Heart left ventricle (tissue), 16 donors: ENCODE results near the gene ZNF423. TPM values are rescaled to one million over a fixed set of nuclear protein-coding genes. Genes with fewer than 3 reads are reported as not detected.

Source experiments
- ATAC-seq, 4 donors: fragments of 200-7000 bp; cut with Tn5 transposase; one replicate each; pipeline ENCODE4 v1.9.1; 2020 to 2022; ENCODE audit warnings: moderate library complexity in 4 of 4, mild to moderate bottlenecking in 3 of 4, moderate number of reproducible peaks in 1 of 4
- DNase-seq, 5 donors: peaks; one replicate each; pipeline ENCODE4 v3.0.0-alpha.2; 2020
- H3K27ac ChIP-seq, 12 donors: fragments of 200-600 bp; sonication (generic) in 4 of 12; one replicate each; pipeline versions ENCODE4 v1.5.0 to v1.8.0; 2016 to 2022; ENCODE audit warnings: mild to moderate bottlenecking in 2 of 12
- H3K27me3 ChIP-seq, 9 donors: fragments of 200-600 bp; sonication (generic) in 2 of 9; one replicate each; pipeline versions ENCODE4 v1.5.1 to v1.8.0; 2016 to 2022; ENCODE audit warnings: mild to moderate bottlenecking in 3 of 9
- H3K36me3 ChIP-seq, 9 donors: fragments of 200-600 bp; sonication (generic) in 2 of 9; one replicate each; pipeline versions ENCODE4 v1.5.0 to v1.8.0; 2018 to 2022; ENCODE audit warnings: mild to moderate bottlenecking in 2 of 9
- H3K4me1 ChIP-seq, 12 donors: fragments of 200-600 bp; sonication (generic) in 4 of 12; one replicate each; pipeline versions ENCODE4 v1.5.0 to v1.8.0; 2016 to 2022; ENCODE audit warnings: mild to moderate bottlenecking in 3 of 12
- H3K4me3 ChIP-seq, 12 donors: fragments of 200-600 bp; sonication (generic) in 4 of 12; one replicate each; pipeline versions ENCODE4 v1.5.0 to v1.8.0; 2017 to 2022; ENCODE audit warnings: mild to moderate bottlenecking in 9 of 12, moderate library complexity in 4 of 12
- H3K9me3 ChIP-seq, 12 donors: fragments of 200-600 bp; sonication (generic) in 4 of 12; one replicate each; pipeline versions ENCODE4 v1.5.0 to v1.8.0; 2016 to 2022; ENCODE audit warnings: mild to moderate bottlenecking in 1 of 12
- CTCF ChIP-seq, 12 donors: fragments of 200-600 bp; sonication (generic) in 4 of 12; IDR thresholded peaks; one replicate each; pipeline versions ENCODE4 v1.5.0 to v1.8.0; 2018 to 2022; ENCODE audit warnings: antibody characterized with exemption in 12 of 12, mild to moderate bottlenecking in 5 of 12
- POLR2A ChIP-seq, 2 donors: fragments of 450-650 bp; IDR thresholded peaks; one replicate each; pipeline ENCODE4 v1.6.1; 2017; ENCODE audit warnings: antibody characterized with exemption in 2 of 2, mild to moderate bottlenecking in 2 of 2, moderate library complexity in 2 of 2
- WGBS, 4 donors: extraction: QIAGEN DNeasy Blood & Tissue Kit in 2 of 4; methylation state at CpG; one replicate each; pipeline versions ENCODE4 v1.1.5 to v1.1.7; 2013 to 2018; 5-methylcytosine and 5-hydroxymethylcytosine counted together
- intact Hi-C, 10 donors: fragments of 100-400 bp; cut with DNase I; formaldehyde crosslinking; loops; one replicate each; pipeline versions ENCODE4 v1.11.1 to v1.14.2; 2022
- polyA plus RNA-seq, 2 donors: library from polyadenylated mRNA; stranded (reverse); fragments of 200-250 nt; gene quantifications; one replicate each; pipeline ENCODE4 v1.2.3, GENCODE V29; 2013
- total RNA-seq, 9 donors: library from RNA; depleted of rRNA in 2 of 9; stranded (reverse); fragments of >200 nt in 2 of 9; fragmentation: NEBNext Ultra II Directional in 3 of 9; extraction: Animal tissue kit (Norgen Biotek cat#: 25700) in 3 of 9; gene quantifications; one replicate each; pipeline versions ENCODE4 v1.1.0 to v1.2.4, GENCODE V29; 2016 to 2023
- donor health status: ischemic (EF 13 %, LVEDD 7.1; RV severe dilation, severe dysfunction).
- donor health status: healthy with polysubstance abuse.
- donor health status: DM: no; HTN: yes; CAD: no.
- donor health status: DM: no; HTN: no; CAD: no.
- donor health status: ischemic (EF 25% LVEDD 6.9; RV normal size, moderate dysfunction).
- donor health status: ischemic (EF 25% LVEDD 5.7; RV mildly dilated, moderate dysfunction).
- donor health status: healthy.
- donor health status: DM: yes; HTN: yes; CAD: no.
- donor health status: ischemic (EF 35%, LVEDD 5.7; RV mildly dilated, moderate dysfunction).
- donor health status: nonischemic (EF 11% LVEDD 7.7; RV severe dilation, severe dysfunction).
- donor health status: DM: yes; HTN: yes; CAD: no.
- donor health status: PGD.
- donor health status: ischemic (EF 29% LVEDD 5.4; RV normal size, mild dysfunction).
- donor health status: nonischemic (EF 23%, LVEDD 6.1; RV moderate dilation, normal function).

ZNF423 gene
- total and polyA plus RNA-seq, 11 donors, result 1.8 to 10.4 (median 5.7) TPM

- peak; percentile 30 to 81 (median 74) for DNase-seq
- H3K4me3 ChIP-seq, result peak overlapping the region in 2 of 12 donors; percentile 19 to 28
- H3K36me3 ChIP-seq, result no peaks in the 10 kb centered on the region
- peaks cover 0 to 18% (median 12%) of the 10 kb centered on the region in 12 donors for H3K9me3 ChIP-seq
- peaks cover 0 to 7% (median 0%) of the 10 kb centered on the region in 12 donors for H3K4me1 ChIP-seq
- 62 to 75% (median 72%) methylated on average over 23 of the region's 23 CpGs for WGBS, 4 donors
- intact Hi-C loops, result loop anchor here in 2 of 10 donors (5.0 to 10.0 kb wide), 2 partner anchors 62 to 370 kb away; no protein-coding TSS in a partner anchor
- TF ChIP-seq POLR2A (IDR thresholded peaks at IDR 0.05) (no peak), CTCF (IDR thresholded peaks at IDR 0.05) (no peak)
- no peaks in the 10 kb centered on the region for H3K27me3 ChIP-seq
- H3K27ac ChIP-seq, result peak overlapping the region in 11 of 12 donors; percentile 3 to 75 (median 52)
- peak; percentile 53 to 86 (median 73) for ATAC-seq
These were observed 203.3 kb downstream of the ZNF423 start for GRCh38 chr16:49652456-49653172.

- ATAC-seq (peak in 2 of 4 donors; percentile 15 to 18), DNase-seq (peak in 1 of 5 donors; percentile 26)
- WGBS, 4 donors, result 70 to 86% (median 75%) methylated on average over 7 of the region's 7 CpGs
- intact Hi-C loops, result loop anchor here in 2 of 10 donors (5.0 to 10.0 kb wide), 2 partner anchors 63 to 370 kb away; no protein-coding TSS in a partner anchor
- H3K36me3 ChIP-seq, result no peaks in the 10 kb centered on the region
- no peaks in the 10 kb centered on the region for H3K27me3 ChIP-seq
- TF ChIP-seq CTCF (IDR thresholded peaks at IDR 0.05), result no peak
- no peak for TF ChIP-seq POLR2A (IDR thresholded peaks at IDR 0.05)
- peak overlapping the region in 11 of 12 donors; percentile 3 to 75 (median 52) for H3K27ac ChIP-seq
- peaks cover 0 to 24% (median 16%) of the 10 kb centered on the region in 12 donors for H3K9me3 ChIP-seq
- H3K4me3 ChIP-seq, result peak overlapping the region in 2 of 12 donors; percentile 19 to 28
- peaks cover 0 to 7% (median 0%) of the 10 kb centered on the region in 12 donors for H3K4me1 ChIP-seq
These were observed 203.9 kb downstream of the ZNF423 start for GRCh38 chr16:49651996-49652395.

- no peak for ATAC-seq
- no peaks in the 10 kb centered on the region for H3K36me3 ChIP-seq
- no peak overlapping the region for H3K4me3 ChIP-seq
- WGBS, 4 donors, result 78 to 100% (median 83%) methylated on average over 4 of the region's 4 CpGs
- peaks cover 0 to 28% (median 16%) of the 10 kb centered on the region in 12 donors for H3K9me3 ChIP-seq
- intact Hi-C loops, result loop anchor here in 2 of 10 donors (5.0 to 10.0 kb wide), 2 partner anchors 64 to 371 kb away; no protein-coding TSS in a partner anchor
- no peaks in the 10 kb centered on the region for H3K27me3 ChIP-seq
- TF ChIP-seq CTCF (IDR thresholded peaks at IDR 0.05), result no peak
- no peak for TF ChIP-seq POLR2A (IDR thresholded peaks at IDR 0.05)
- H3K4me1 ChIP-seq, result peaks cover 0 to 7% (median 0%) of the 10 kb centered on the region in 12 donors
- DNase-seq, result peak in 1 of 5 donors; percentile 11
- H3K27ac ChIP-seq, result no peak overlapping the region
These were observed 204.7 kb downstream of the ZNF423 start for GRCh38 chr16:49651226-49651625.

GRCh38 chr16:49650603-49651002 is 205.3 kb downstream of the ZNF423 start:
- Histone ChIP-seq H3K4me1 (peaks cover 0 to 7% (median 0%) of the 10 kb centered on the region in 12 donors), H3K27ac (no peak overlapping the region), H3K36me3 (no peaks in the 10 kb centered on the region), H3K27me3 (no peaks in the 10 kb centered on the region), H3K4me3 (no peak overlapping the region), H3K9me3 (peaks cover 0 to 33% (median 16%) of the 10 kb centered on the region in 12 donors)
- 94 to 100% (median 96%) methylated on average over 1 of the region's 1 CpG for WGBS, 4 donors
- ATAC-seq (no peak), DNase-seq (no peak)
- TF ChIP-seq CTCF (IDR thresholded peaks at IDR 0.05) (no peak), POLR2A (IDR thresholded peaks at IDR 0.05) (no peak)
- intact Hi-C loops, result loop anchor here in 2 of 10 donors (5.0 to 10.0 kb wide), 2 partner anchors 64 to 372 kb away; no protein-coding TSS in a partner anchor
